Effector memory CD4-positive, alpha-beta T cell (primary cell): Measurements from ENCODE around the gene CBX5.

Source experiments
- DNase-seq, 3 donors: peaks; one replicate each; pipeline ENCODE4 v3.0.0-alpha.2; 2020
- H3K27ac ChIP-seq: 2 replicates; pipeline ENCODE4 v1.7.0; 2013; ENCODE audit warnings: mild to moderate bottlenecking, low read length, moderate library complexity; ENCODE audit not compliant: insufficient read depth, poor library complexity, severe bottlenecking
- H3K27me3 ChIP-seq: replicated peaks from 2 replicates; pipeline ENCODE4 v1.7.0; 2013; ENCODE audit warnings: mild to moderate bottlenecking, low read length; ENCODE audit not compliant: insufficient read depth, control insufficient read depth, poor library complexity, severe bottlenecking
- H3K36me3 ChIP-seq: 2 replicates; pipeline ENCODE4 v1.7.0; 2013; ENCODE audit warnings: mild to moderate bottlenecking, low read length, moderate library complexity; ENCODE audit not compliant: control insufficient read depth, insufficient read depth
- H3K4me1 ChIP-seq: 2 replicates; pipeline ENCODE4 v1.7.0; 2013; ENCODE audit warnings: low read length, mild to moderate bottlenecking; ENCODE audit not compliant: control insufficient read depth, insufficient read depth, poor library complexity, severe bottlenecking
- H3K4me3 ChIP-seq: 2 replicates; pipeline ENCODE4 v1.7.0; 2013; ENCODE audit warnings: low read length, low read depth, mild to moderate bottlenecking; ENCODE audit not compliant: insufficient read depth, poor library complexity, severe bottlenecking
- H3K9me3 ChIP-seq: 2 replicates; pipeline ENCODE4 v1.7.0; 2013; ENCODE audit warnings: mild to moderate bottlenecking, low read length, moderate library complexity; ENCODE audit not compliant: control insufficient read depth

Gene CBX5

DNA sequence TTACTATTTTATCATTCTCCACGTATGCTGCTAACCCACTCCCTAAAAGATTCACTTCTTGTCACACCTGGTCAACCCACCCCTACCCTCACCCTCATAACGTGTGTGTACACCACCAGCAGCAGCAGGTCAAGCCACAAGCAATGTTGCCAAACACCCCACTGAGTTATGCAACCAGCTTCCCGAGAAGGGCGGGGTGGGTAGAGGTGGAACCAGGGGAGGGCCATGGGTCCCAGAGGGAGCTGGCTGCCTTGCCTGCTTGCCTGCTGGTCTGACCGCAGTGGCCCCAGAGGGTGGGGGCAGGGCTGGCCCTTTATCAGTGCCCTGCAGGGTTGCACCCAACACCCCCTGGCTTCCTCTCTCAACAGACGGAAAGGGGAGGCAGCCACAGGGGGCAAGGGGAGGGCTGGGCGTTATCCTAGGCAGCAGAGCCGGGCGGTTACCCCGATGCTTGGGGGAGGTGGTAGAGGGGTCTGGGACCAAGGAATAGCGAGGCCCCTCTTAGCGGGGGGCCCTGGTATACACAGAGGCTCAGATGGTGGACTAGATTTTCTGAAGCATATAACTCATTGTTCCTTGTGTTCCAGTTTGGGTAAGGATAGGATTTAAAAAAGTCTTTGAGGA is 24.4 kb upstream of the CBX5 start:
- H3K27me3 ChIP-seq: peaks cover 17% of the 10 kb centered on the region
- peaks cover 4% of the 10 kb centered on the region for H3K4me1 ChIP-seq
- no peak for DNase-seq
- no peaks in the 10 kb centered on the region for H3K36me3 ChIP-seq
- no peak overlapping the region for H3K4me3 ChIP-seq
- H3K27ac ChIP-seq: no peak overlapping the region
- H3K9me3 ChIP-seq: no peaks in the 10 kb centered on the region

DNA sequence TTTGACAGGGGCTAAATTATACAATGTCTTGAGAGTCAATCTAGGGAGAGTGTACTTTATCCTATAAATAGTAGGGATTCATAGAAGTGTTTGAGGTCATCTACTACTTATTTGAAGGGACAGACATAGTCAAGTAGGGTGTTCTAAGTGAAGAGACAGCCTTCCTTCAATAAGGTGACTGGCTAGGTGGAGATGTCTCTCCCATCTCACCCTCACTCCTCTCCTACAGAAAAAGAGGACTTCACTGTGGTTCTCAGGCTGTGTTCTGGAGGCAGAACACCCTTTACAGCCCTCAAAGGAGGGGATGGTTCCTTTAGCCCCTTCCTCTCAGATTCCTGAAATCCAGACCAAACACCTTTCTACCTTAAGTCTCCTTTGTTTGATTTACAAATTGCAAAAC is 23.7 kb upstream of the CBX5 start:
- Histone ChIP-seq H3K27ac (no peak overlapping the region), H3K4me3 (no peak overlapping the region), H3K9me3 (no peaks in the 10 kb centered on the region), H3K4me1 (peaks cover 4% of the 10 kb centered on the region), H3K27me3 (peaks cover 17% of the 10 kb centered on the region), H3K36me3 (no peaks in the 10 kb centered on the region)
- DNase-seq: no peak

DNA sequence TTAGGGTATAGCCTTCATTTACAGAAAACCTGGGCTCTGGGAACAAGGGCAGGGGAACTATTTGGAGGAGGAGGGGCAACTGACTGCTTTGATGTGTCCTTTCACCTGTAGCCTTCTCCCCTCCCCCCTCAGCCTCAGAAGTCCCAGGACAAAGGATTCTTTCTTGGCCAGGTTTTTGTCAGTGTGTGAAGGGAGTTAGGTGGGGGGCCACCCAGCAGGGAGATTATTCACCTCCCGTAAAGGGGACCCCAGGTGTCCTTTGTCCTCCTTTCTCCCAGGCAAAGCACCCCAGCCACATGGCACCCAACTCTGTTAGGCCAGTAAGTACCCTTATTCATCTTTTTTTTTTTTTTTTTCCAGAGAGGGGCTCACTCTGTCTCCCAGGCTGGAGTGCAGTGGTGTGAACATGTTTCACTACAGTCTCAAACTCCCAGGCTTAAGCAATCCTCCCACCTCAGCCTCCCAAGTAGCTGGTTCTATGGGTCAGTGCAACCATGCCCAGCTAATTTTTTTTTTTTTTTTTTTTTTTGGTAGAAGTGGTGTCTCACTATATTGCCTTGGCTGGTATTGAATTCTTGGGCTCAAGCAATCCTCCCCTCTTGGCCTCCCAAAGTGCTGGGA is 21.6 kb upstream of the CBX5 start:
- H3K27ac ChIP-seq: no peak overlapping the region
- no peaks in the 10 kb centered on the region for H3K9me3 ChIP-seq
- H3K4me1 ChIP-seq: peaks cover 4% of the 10 kb centered on the region
- H3K27me3 ChIP-seq: peaks cover 17% of the 10 kb centered on the region
- no peak for DNase-seq
- H3K4me3 ChIP-seq: no peak overlapping the region
- H3K36me3 ChIP-seq: no peaks in the 10 kb centered on the region

DNA sequence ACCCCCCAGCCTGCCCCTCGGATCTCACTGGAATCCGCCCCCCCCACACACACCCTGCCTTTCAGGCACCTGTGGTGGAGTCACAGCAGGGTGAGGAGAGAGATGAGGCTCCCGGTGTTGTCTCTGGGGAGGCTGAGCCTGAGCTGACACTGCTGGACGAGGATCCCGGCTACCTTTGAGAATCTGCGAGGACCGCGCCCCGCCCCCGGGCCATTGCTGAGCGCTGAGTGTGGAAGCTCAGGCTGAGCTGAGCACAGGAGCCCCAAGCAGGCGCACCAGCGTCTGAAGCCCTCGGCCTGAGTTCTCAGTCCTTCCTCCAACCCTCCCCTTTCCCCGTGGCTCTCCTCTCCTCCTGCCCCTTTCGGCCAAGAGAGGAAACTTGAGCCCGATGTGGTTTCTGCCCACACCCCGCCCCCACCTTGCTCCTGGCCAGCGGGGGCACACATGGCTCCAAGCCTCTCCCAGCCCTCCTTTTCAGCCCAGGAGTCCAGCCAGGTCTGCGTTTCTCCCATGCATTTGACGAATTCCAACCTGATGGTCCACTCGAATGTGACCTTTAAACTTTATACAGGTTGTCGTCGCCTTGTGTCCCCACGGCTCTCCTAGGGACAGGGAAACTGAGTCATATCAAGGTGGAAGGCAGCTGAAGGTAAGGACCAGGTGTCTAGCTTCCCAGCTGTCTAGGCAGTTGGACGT is 21.0 kb upstream of the CBX5 start, which contains the start of gene NFE2:
Gene NFE2 (minus strand): TSS at position 284 of the 696 bp plus-strand sequence. CDS start 5,767 bp downstream, outside the sequence.
- Histone ChIP-seq H3K9me3 (no peaks in the 10 kb centered on the region), H3K27me3 (peaks cover 17% of the 10 kb centered on the region), H3K36me3 (no peaks in the 10 kb centered on the region), H3K4me1 (peaks cover 4% of the 10 kb centered on the region), H3K27ac (no peak within 1 kb of the TSS), H3K4me3 (no peak within 1 kb of the TSS)
- DNase-seq: no peak

DNA sequence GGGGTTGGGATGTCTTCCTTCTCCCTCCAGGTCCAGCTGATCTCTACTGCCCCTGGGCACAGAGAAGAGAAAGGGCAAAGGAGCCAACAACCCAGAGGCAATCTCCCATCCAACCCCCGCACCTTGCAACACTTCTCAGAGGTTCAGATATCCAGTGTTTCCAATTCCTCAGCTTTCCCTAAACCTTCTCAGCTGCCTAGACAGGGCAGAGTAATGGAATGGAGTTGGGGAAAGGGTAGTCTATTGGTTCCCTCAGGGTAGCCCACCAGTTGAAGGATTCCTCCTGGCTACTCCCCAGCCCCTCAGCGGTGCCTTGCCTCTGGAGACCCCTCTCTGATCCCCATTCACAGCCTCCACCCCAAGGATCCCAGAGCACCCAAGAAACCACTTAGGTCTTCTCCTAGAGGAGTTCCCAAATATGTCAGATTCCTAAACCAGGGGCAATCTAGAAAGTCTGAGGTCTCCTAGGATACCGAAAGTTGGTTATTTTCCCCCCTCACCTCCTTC is 20.4 kb upstream of the CBX5 start:
- no peak overlapping the region for H3K27ac ChIP-seq
- peaks cover 17% of the 10 kb centered on the region for H3K27me3 ChIP-seq
- H3K4me1 ChIP-seq: peaks cover 4% of the 10 kb centered on the region
- no peaks in the 10 kb centered on the region for H3K36me3 ChIP-seq
- H3K4me3 ChIP-seq: no peak overlapping the region
- no peak for DNase-seq
- H3K9me3 ChIP-seq: no peaks in the 10 kb centered on the region

DNA sequence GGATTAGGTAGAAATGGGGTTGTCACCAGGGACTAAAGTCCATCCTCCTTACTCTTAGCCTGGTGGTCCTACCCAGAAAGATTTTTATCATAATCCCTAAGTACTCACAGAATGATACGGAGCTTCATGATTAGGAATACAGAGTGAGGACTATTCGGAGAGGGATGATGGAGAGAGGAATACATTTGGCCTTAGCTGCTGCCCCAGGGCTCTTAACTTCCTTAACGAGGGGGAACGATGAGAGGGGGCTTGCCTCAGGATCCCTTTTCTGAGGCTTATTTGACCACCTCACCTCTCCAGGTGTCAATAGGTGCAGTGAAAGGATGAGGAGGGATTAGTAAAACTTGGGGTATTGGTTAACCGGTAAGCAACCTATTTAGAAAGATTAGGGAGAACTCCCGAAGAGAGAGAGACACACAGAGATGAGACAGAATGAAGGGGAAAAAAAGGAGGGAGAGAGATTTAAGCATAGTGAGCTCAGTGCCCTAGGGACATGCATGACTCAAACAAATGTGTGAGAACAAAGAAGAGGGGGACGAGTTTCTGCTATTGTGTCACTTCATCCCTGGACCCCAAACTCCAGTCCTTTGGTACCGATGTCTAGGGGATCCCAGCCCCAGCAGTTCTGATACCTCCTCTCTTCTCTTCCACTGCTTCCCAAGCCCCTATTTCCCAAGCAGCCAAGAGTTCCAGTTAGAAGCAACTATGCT is 19.7 kb upstream of the CBX5 start:
- Histone ChIP-seq H3K27me3 (peaks cover 17% of the 10 kb centered on the region), H3K4me3 (no peak overlapping the region)

DNA sequence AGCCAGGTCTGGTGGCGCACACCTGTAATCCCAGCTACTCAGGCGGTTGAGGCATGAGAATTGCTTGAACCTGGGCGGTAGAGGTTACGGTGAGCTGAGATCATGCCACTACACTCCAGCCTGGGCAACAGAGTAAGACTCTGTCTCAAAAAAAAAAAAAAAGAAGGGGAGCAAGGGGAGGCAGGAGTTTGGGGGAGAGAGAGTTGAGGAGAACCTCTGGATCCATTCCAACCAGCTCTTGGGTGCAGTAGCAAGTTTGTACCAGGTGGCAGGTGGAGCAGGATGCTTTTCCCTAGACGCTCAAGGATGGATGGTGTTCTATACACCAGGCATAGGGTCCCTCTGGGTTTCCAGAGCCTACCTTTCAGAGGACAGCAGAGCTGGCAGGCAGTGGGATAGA is 19.0 kb upstream of the CBX5 start:
- H3K4me1 ChIP-seq: peaks cover 4% of the 10 kb centered on the region
- no peak overlapping the region for H3K27ac ChIP-seq
- DNase-seq: no peak
- no peaks in the 10 kb centered on the region for H3K36me3 ChIP-seq
- H3K4me3 ChIP-seq: no peak overlapping the region
- peaks cover 17% of the 10 kb centered on the region for H3K27me3 ChIP-seq
- no peaks in the 10 kb centered on the region for H3K9me3 ChIP-seq

More for the DNA sequence above, 19.7 kb upstream of the CBX5 start:
- no peak overlapping the region for H3K27ac ChIP-seq
- no peaks in the 10 kb centered on the region for H3K36me3 ChIP-seq
- DNase-seq: no peak
- peaks cover 4% of the 10 kb centered on the region for H3K4me1 ChIP-seq
- no peaks in the 10 kb centered on the region for H3K9me3 ChIP-seq

DNA sequence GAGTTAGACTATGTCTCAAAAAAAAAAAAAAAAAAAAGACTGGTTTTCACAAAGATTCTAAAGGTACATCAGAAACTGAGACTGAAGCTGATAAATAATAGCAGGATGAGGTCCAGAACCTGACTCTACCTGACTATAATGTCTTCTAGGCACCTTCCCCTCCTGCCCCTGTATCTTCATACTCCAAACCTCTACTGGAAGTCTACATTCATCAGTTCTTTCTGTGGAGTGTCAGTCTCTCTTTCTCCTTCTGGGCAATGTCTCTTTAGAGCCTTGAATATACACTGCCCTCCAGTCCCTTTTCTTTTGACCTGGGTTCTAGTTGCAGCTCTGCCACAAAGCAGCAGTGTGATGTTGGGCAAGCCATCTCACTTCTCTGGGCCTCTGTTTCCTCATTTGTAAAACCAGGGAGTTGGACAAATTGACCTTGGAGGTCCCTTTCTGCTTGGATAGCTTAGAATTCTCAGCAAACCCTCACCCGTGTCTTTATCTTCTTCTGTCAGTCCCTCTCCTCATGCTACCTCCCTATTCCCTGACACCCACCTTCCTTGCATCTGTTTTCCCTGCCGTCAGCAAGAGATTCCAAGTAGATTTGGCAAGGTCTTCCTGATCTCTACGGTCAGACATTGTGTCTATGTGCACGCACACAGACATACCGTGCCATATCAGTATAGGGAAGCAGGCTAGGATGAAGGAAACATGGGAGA is 16.6 kb upstream of the CBX5 start:
- Histone ChIP-seq H3K4me1 (peaks cover 4% of the 10 kb centered on the region), H3K9me3 (no peaks in the 10 kb centered on the region), H3K27me3 (peaks cover 15% of the 10 kb centered on the region), H3K4me3 (no peak overlapping the region), H3K36me3 (no peaks in the 10 kb centered on the region), H3K27ac (no peak overlapping the region)
- no peak for DNase-seq

DNA sequence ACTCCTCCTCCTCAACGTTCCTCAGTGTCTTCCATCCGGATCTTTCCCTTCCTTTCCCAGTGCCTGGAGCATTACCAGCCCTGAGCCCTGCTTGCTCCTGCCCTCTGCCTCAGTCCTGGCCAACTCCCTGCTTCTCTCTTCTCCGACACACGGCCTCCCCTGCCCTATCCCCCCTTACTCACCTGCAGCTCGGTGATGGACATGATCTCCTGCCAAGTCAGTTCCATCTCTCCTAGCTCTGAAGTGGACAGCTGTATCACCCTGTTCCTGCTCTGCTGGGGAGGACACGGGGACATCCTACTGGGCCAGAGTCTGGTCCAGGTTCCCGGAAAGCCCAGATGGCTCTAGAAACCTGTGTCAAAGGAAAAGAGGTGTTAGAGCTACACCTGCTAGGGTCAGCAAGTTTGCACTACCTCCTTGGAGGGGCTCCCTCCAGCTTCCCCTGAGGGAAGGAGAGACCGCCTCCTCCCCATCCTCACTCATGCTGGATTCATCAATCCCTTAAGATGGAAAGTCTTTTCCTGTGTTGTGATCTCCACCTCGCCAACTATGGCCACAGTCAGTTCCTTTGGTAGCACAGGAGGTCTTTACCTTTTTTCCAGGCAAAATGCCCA is 15.1 kb upstream of the CBX5 start:
- Histone ChIP-seq H3K36me3 (no peaks in the 10 kb centered on the region), H3K9me3 (no peaks in the 10 kb centered on the region), H3K27me3 (peaks cover under 1% of the 10 kb centered on the region), H3K27ac (no peak overlapping the region), H3K4me1 (no peaks in the 10 kb centered on the region), H3K4me3 (no peak overlapping the region)
- no peak for DNase-seq
